Measurements from ENCODE around the gene PLEKHA8.
"Not testable (repeated sequence)": the region's sequence is repeated elsewhere in the genome, so short reads cannot be mapped to it uniquely, and the experiment has no call there.

The PLEKHA8 gene

GRCh38 chr7:30098599-30098998 lies 70.4 kb downstream of the PLEKHA8 start:
- H3K27ac ChIP-seq (ENCODE audit: low read depth, low read length) = not testable (repeated sequence)

GRCh38 chr7:30102281-30102680 lies 74.1 kb downstream of the PLEKHA8 start:
- no peak overlapping the region for H2AFZ ChIP-seq (ENCODE audit: low read length, unreplicated experiment)
- no peak overlapping the region for H3K4me3 ChIP-seq (ENCODE audit: low read depth, low read length)
- no peaks in the 10 kb centered on the region for H3K4me1 ChIP-seq (ENCODE audit: control insufficient read depth, insufficient read depth, low read length, unreplicated experiment)
- no peak overlapping the region for H3K27ac ChIP-seq (ENCODE audit: low read depth, low read length)
- H3K36me3 ChIP-seq (ENCODE audit: insufficient read depth, low read length) = peaks cover 5% of the 10 kb centered on the region; the same call in 1 of the 2 replicates
- H3K27me3 ChIP-seq (ENCODE audit: insufficient read depth, low read length) = no peaks in the 10 kb centered on the region
- no peaks in the 10 kb centered on the region for H3K79me2 ChIP-seq (ENCODE audit: control insufficient read depth, insufficient read depth, low read length, unreplicated experiment)

More at GRCh38 chr7:30098599-30098998, 70.4 kb downstream of the PLEKHA8 start:
- not testable (repeated sequence) for H3K27me3 ChIP-seq (ENCODE audit: insufficient read depth, low read length); H3K79me2 ChIP-seq (ENCODE audit: control insufficient read depth, insufficient read depth, low read length, unreplicated experiment); H3K4me1 ChIP-seq (ENCODE audit: control insufficient read depth, insufficient read depth, low read length, unreplicated experiment); H3K4me3 ChIP-seq (ENCODE audit: low read depth, low read length); H3K36me3 ChIP-seq (ENCODE audit: insufficient read depth, low read length); H2AFZ ChIP-seq (ENCODE audit: low read length, unreplicated experiment)

GRCh38 chr7:30104157-30104556 lies 75.9 kb downstream of the PLEKHA8 start:
- no peak overlapping the region for H3K4me3 ChIP-seq (ENCODE audit: low read depth, low read length)
- no peaks in the 10 kb centered on the region for H3K27me3 ChIP-seq (ENCODE audit: insufficient read depth, low read length)
- no peaks in the 10 kb centered on the region for H3K4me1 ChIP-seq (ENCODE audit: control insufficient read depth, insufficient read depth, low read length, unreplicated experiment)
- H3K36me3 ChIP-seq (ENCODE audit: insufficient read depth, low read length) = peaks cover 5% of the 10 kb centered on the region; the same call in 1 of the 2 replicates
- H3K27ac ChIP-seq (ENCODE audit: low read depth, low read length) = no peak overlapping the region
- H2AFZ ChIP-seq (ENCODE audit: low read length, unreplicated experiment) = no peak overlapping the region
- no peaks in the 10 kb centered on the region for H3K79me2 ChIP-seq (ENCODE audit: control insufficient read depth, insufficient read depth, low read length, unreplicated experiment)

- no peaks in the 10 kb centered on the region for H3K79me2 ChIP-seq (ENCODE audit: control insufficient read depth, insufficient read depth, low read length, unreplicated experiment)
- H3K36me3 ChIP-seq (ENCODE audit: insufficient read depth, low read length) = no peaks in the 10 kb centered on the region
- peaks cover 5% of the 10 kb centered on the region for H3K4me1 ChIP-seq (ENCODE audit: control insufficient read depth, insufficient read depth, low read length, unreplicated experiment)
- no peak overlapping the region for H3K27ac ChIP-seq (ENCODE audit: low read depth, low read length)
- no peak overlapping the region for H2AFZ ChIP-seq (ENCODE audit: low read length, unreplicated experiment)
- no peaks in the 10 kb centered on the region for H3K27me3 ChIP-seq (ENCODE audit: insufficient read depth, low read length)
- H3K4me3 ChIP-seq (ENCODE audit: low read depth, low read length) = no peak overlapping the region
Measured at GRCh38 chr7:30112103-30112713, 84.0 kb downstream of the PLEKHA8 start.

- H3K27me3 ChIP-seq (ENCODE audit: insufficient read depth, low read length) = no peaks in the 10 kb centered on the region
- no peak overlapping the region for H3K27ac ChIP-seq (ENCODE audit: low read depth, low read length)
- no peak overlapping the region for H3K4me3 ChIP-seq (ENCODE audit: low read depth, low read length)
- H2AFZ ChIP-seq (ENCODE audit: low read length, unreplicated experiment) = no peak overlapping the region
- peaks cover 5% of the 10 kb centered on the region for H3K4me1 ChIP-seq (ENCODE audit: control insufficient read depth, insufficient read depth, low read length, unreplicated experiment)
- no peaks in the 10 kb centered on the region for H3K79me2 ChIP-seq (ENCODE audit: control insufficient read depth, insufficient read depth, low read length, unreplicated experiment)
- H3K36me3 ChIP-seq (ENCODE audit: insufficient read depth, low read length) = no peaks in the 10 kb centered on the region
Measured at GRCh38 chr7:30113144-30113543, 84.9 kb downstream of the PLEKHA8 start.

- no peak overlapping the region for H2AFZ ChIP-seq (ENCODE audit: low read length, unreplicated experiment)
- no peak overlapping the region for H3K4me3 ChIP-seq (ENCODE audit: low read depth, low read length)
- H3K36me3 ChIP-seq (ENCODE audit: insufficient read depth, low read length) = no peaks in the 10 kb centered on the region
- H3K27me3 ChIP-seq (ENCODE audit: insufficient read depth, low read length) = no peaks in the 10 kb centered on the region
- H3K27ac ChIP-seq (ENCODE audit: low read depth, low read length) = no peak overlapping the region
- no peaks in the 10 kb centered on the region for H3K79me2 ChIP-seq (ENCODE audit: control insufficient read depth, insufficient read depth, low read length, unreplicated experiment)
- H3K4me1 ChIP-seq (ENCODE audit: control insufficient read depth, insufficient read depth, low read length, unreplicated experiment) = peaks cover 5% of the 10 kb centered on the region
Measured at GRCh38 chr7:30114536-30115238, 86.5 kb downstream of the PLEKHA8 start.

- no peak overlapping the region for H3K4me3 ChIP-seq (ENCODE audit: low read depth, low read length)
- H3K79me2 ChIP-seq (ENCODE audit: control insufficient read depth, insufficient read depth, low read length, unreplicated experiment) = no peaks in the 10 kb centered on the region
- H3K27me3 ChIP-seq (ENCODE audit: insufficient read depth, low read length) = no peaks in the 10 kb centered on the region
- no peak overlapping the region for H3K27ac ChIP-seq (ENCODE audit: low read depth, low read length)
- no peaks in the 10 kb centered on the region for H3K36me3 ChIP-seq (ENCODE audit: insufficient read depth, low read length)
- H2AFZ ChIP-seq (ENCODE audit: low read length, unreplicated experiment) = no peak overlapping the region
- H3K4me1 ChIP-seq (ENCODE audit: control insufficient read depth, insufficient read depth, low read length, unreplicated experiment) = peaks cover 5% of the 10 kb centered on the region
Measured at GRCh38 chr7:30115709-30116297, 87.6 kb downstream of the PLEKHA8 start.

GRCh38 chr7:30116771-30117170 lies 88.6 kb downstream of the PLEKHA8 start:
- Histone ChIP-seq H3K4me3 (ENCODE audit: low read depth, low read length) (no peak overlapping the region), H3K36me3 (ENCODE audit: insufficient read depth, low read length) (no peaks in the 10 kb centered on the region)

GRCh38 chr7:30117896-30118295 lies 89.7 kb downstream of the PLEKHA8 start:
- no peaks in the 10 kb centered on the region for H3K36me3 ChIP-seq (ENCODE audit: insufficient read depth, low read length)

More at GRCh38 chr7:30116771-30117170, 88.6 kb downstream of the PLEKHA8 start:
- Histone ChIP-seq H3K79me2 (ENCODE audit: control insufficient read depth, insufficient read depth, low read length, unreplicated experiment) (no peaks in the 10 kb centered on the region), H2AFZ (ENCODE audit: low read length, unreplicated experiment) (no peak overlapping the region), H3K4me1 (ENCODE audit: control insufficient read depth, insufficient read depth, low read length, unreplicated experiment) (peaks cover 5% of the 10 kb centered on the region), H3K27me3 (ENCODE audit: insufficient read depth, low read length) (no peaks in the 10 kb centered on the region), H3K27ac (ENCODE audit: low read depth, low read length) (no peak overlapping the region)

GRCh38 chr7:30119890-30120577 lies 91.8 kb downstream of the PLEKHA8 start:
- H2AFZ ChIP-seq (ENCODE audit: low read length, unreplicated experiment) = no peak overlapping the region
- H3K4me3 ChIP-seq (ENCODE audit: low read depth, low read length) = no peak overlapping the region
- no peak overlapping the region for H3K27ac ChIP-seq (ENCODE audit: low read depth, low read length)
- peaks cover 5% of the 10 kb centered on the region for H3K4me1 ChIP-seq (ENCODE audit: control insufficient read depth, insufficient read depth, low read length, unreplicated experiment)
- no peaks in the 10 kb centered on the region for H3K27me3 ChIP-seq (ENCODE audit: insufficient read depth, low read length)
- H3K79me2 ChIP-seq (ENCODE audit: control insufficient read depth, insufficient read depth, low read length, unreplicated experiment) = no peaks in the 10 kb centered on the region
- H3K36me3 ChIP-seq (ENCODE audit: insufficient read depth, low read length) = no peaks in the 10 kb centered on the region

More at GRCh38 chr7:30117896-30118295, 89.7 kb downstream of the PLEKHA8 start:
- Histone ChIP-seq H3K4me3 (ENCODE audit: low read depth, low read length) (no peak overlapping the region), H3K27me3 (ENCODE audit: insufficient read depth, low read length) (no peaks in the 10 kb centered on the region), H3K79me2 (ENCODE audit: control insufficient read depth, insufficient read depth, low read length, unreplicated experiment) (no peaks in the 10 kb centered on the region), H3K27ac (ENCODE audit: low read depth, low read length) (no peak overlapping the region), H2AFZ (ENCODE audit: low read length, unreplicated experiment) (no peak overlapping the region), H3K4me1 (ENCODE audit: control insufficient read depth, insufficient read depth, low read length, unreplicated experiment) (peaks cover 5% of the 10 kb centered on the region)

All from ACC112 (cell line).